Esophagus muscularis mucosa (tissue), 4 donors: ENCODE results near the gene MFSD6. TPM values are rescaled to one million over a fixed set of nuclear protein-coding genes. Genes with fewer than 3 reads are reported as not detected.

Experiments
- DNase-seq: peaks from one replicate; pipeline ENCODE4 v3.0.0-alpha.2; 2017; ENCODE audit errors: extremely low spot score
- H3K27ac ChIP-seq, 4 donors: fragments of 200-600 bp; sonication (generic); replicated peaks in 1 of 4; 1 replicate in 3 of 4; 2 replicates in 1 of 4; pipeline ENCODE4 v1.5.1; 2016 to 2019; ENCODE audit warnings: mild to moderate bottlenecking in 1 of 4
- H3K27me3 ChIP-seq, 4 donors: fragments of 200-600 bp; sonication (generic); one replicate each; pipeline versions ENCODE4 v1.5.1 to v1.6.0; 2016 to 2019
- H3K36me3 ChIP-seq, 4 donors: fragments of 200-600 bp; sonication (generic); one replicate each; pipeline ENCODE4 v1.5.1; 2016 to 2019
- H3K4me1 ChIP-seq, 4 donors: fragments of 200-600 bp; sonication (generic); one replicate each; pipeline ENCODE4 v1.5.1; 2016 to 2019
- H3K4me3 ChIP-seq, 4 donors: fragments of 200-600 bp; sonication (generic); 1 replicate in 2 of 4; 2 replicates in 2 of 4; pipeline ENCODE4 v1.5.1; 2016 to 2019; ENCODE audit warnings: mild to moderate bottlenecking in 4 of 4, moderate library complexity in 1 of 4
- H3K9me3 ChIP-seq, 4 donors: fragments of 200-600 bp; sonication (generic); 1 replicate in 3 of 4; 2 replicates in 1 of 4; pipeline ENCODE4 v1.5.1; 2016 to 2019
- CTCF ChIP-seq, 3 experiments: fragments of 200-600 bp in 2 of 3; fragments of 450-650 bp in 1 of 3; sonication (generic) in 2 of 3; IDR thresholded peaks; one replicate each; pipeline ENCODE4 v1.5.1; 2017 to 2019; ENCODE audit warnings: antibody characterized with exemption in 3 of 3, mild to moderate bottlenecking in 2 of 3, moderate library complexity in 1 of 3
- EP300 ChIP-seq: sonication (generic); formaldehyde crosslinking; IDR thresholded peaks from one replicate; pipeline ENCODE4 v1.6.1; 2017; ENCODE audit warnings: antibody characterized with exemption
- POLR2A ChIP-seq: fragments of 450-650 bp; IDR thresholded peaks from one replicate; pipeline ENCODE4 v1.6.1; 2017; ENCODE audit warnings: antibody characterized with exemption, moderate library complexity, mild to moderate bottlenecking, low read depth
- POLR2AphosphoS5 ChIP-seq, 2 donors: sonication (generic); formaldehyde crosslinking; IDR thresholded peaks; one replicate each; pipeline ENCODE4 v1.6.1; 2017; ENCODE audit warnings: antibody characterized with exemption in 2 of 2
- WGBS: methylation state at CpG from one replicate; pipeline ENCODE4 v1.1.5; 2018; 5-methylcytosine and 5-hydroxymethylcytosine counted together
- intact Hi-C: fragments of 100-400 bp; cut with DNase I; formaldehyde crosslinking; loops from one replicate; pipeline ENCODE4 v1.15.1; 2023
- total RNA-seq, 4 donors: library from RNA; depleted of rRNA; stranded (reverse); fragments of >200 nt; gene quantifications; one replicate each; pipeline versions ENCODE4 v1.1.0 to v1.2.1, GENCODE V29; 2016

MFSD6 gene
- total RNA-seq, 4 donors from 2014 or later, result 145 to 180 (median 163) TPM

GRCh38 chr2:190482451-190482850, 74.3 kb downstream of the MFSD6 start:
- no peak for DNase-seq
- TF ChIP-seq POLR2AphosphoS5 (IDR thresholded peaks at IDR 0.05), result no peak
- no peak for TF ChIP-seq EP300
- TF ChIP-seq POLR2A, result no peak
- no peak for TF ChIP-seq CTCF (IDR thresholded peaks at IDR 0.05)
- intact Hi-C loops, result no loop called here

GRCh38 chr2:190486037-190486623, 78.0 kb downstream of the MFSD6 start:
- H3K27me3 ChIP-seq, result no peaks in the 10 kb centered on the region
- no peak for TF ChIP-seq POLR2AphosphoS5 (IDR thresholded peaks at IDR 0.05)
- intact Hi-C loops, result no loop called here
- no peak for DNase-seq
- no peak overlapping the region for H3K4me3 ChIP-seq
- peaks cover 12 to 38% (median 28%) of the 10 kb centered on the region in 4 donors for H3K4me1 ChIP-seq
- 69% methylated on average over 3 of the region's 3 CpGs for WGBS
- H3K36me3 ChIP-seq, result peaks cover 10 to 30% (median 22%) of the 10 kb centered on the region in 4 donors
- no peaks in the 10 kb centered on the region for H3K9me3 ChIP-seq
- H3K27ac ChIP-seq, result peak overlapping the region in 1 of 4 donors; percentile 6

More at GRCh38 chr2:190482451-190482850, 74.3 kb downstream of the MFSD6 start:
- Histone ChIP-seq H3K4me3 (no peak overlapping the region), H3K4me1 (peaks cover 25 to 62% (median 51%) of the 10 kb centered on the region in 4 donors), H3K27ac (peak overlapping the region in 3 of 4 donors; percentile 7 to 18 (median 11)), H3K36me3 (no peaks in the 10 kb centered on the region), H3K27me3 (no peaks in the 10 kb centered on the region), H3K9me3 (no peaks in the 10 kb centered on the region)

- intact Hi-C loops, result no loop called here
- no peak overlapping the region for H3K4me3 ChIP-seq
- H3K27me3 ChIP-seq, result no peaks in the 10 kb centered on the region
- H3K36me3 ChIP-seq, result peaks cover 10 to 46% (median 27%) of the 10 kb centered on the region in 4 donors
- DNase-seq, result no peak
- 94% methylated on average over 6 of the region's 6 CpGs for WGBS
- TF ChIP-seq CTCF (IDR thresholded peaks at IDR 0.05) (no peak), POLR2AphosphoS5 (IDR thresholded peaks at IDR 0.05) (no peak), POLR2A (no peak), EP300 (no peak)
- H3K9me3 ChIP-seq, result no peaks in the 10 kb centered on the region
- H3K27ac ChIP-seq, result no peak overlapping the region
- peaks cover 11 to 24% (median 17%) of the 10 kb centered on the region in 4 donors for H3K4me1 ChIP-seq
Observed at GRCh38 chr2:190488516-190489233, 80.5 kb downstream of the MFSD6 start.

- DNase-seq, result no peak
- WGBS, result 91% methylated on average over 4 of the region's 4 CpGs
- peaks cover 10 to 46% (median 27%) of the 10 kb centered on the region in 4 donors for H3K36me3 ChIP-seq
- peaks cover 11 to 22% (median 15%) of the 10 kb centered on the region in 4 donors for H3K4me1 ChIP-seq
- intact Hi-C loops, result no loop called here
- H3K27me3 ChIP-seq, result no peaks in the 10 kb centered on the region
- no peak overlapping the region for H3K4me3 ChIP-seq
- TF ChIP-seq EP300 (no peak), CTCF (IDR thresholded peaks at IDR 0.05) (no peak), POLR2AphosphoS5 (IDR thresholded peaks at IDR 0.05) (no peak), POLR2A (no peak)
- H3K9me3 ChIP-seq, result no peaks in the 10 kb centered on the region
- no peak overlapping the region for H3K27ac ChIP-seq
Observed at GRCh38 chr2:190489475-190489874, 81.3 kb downstream of the MFSD6 start.

- intact Hi-C loops, result no loop called here
- Histone ChIP-seq H3K27ac (no peak overlapping the region), H3K36me3 (peaks cover 10 to 46% (median 27%) of the 10 kb centered on the region in 4 donors), H3K4me3 (no peak overlapping the region), H3K27me3 (no peaks in the 10 kb centered on the region), H3K9me3 (no peaks in the 10 kb centered on the region), H3K4me1 (peaks cover 11 to 15% (median 12%) of the 10 kb centered on the region in 4 donors)
- TF ChIP-seq EP300 (no peak), POLR2AphosphoS5 (IDR thresholded peaks at IDR 0.05) (no peak), POLR2A (no peak), CTCF (IDR thresholded peaks at IDR 0.05) (no peak)
- no peak for DNase-seq
- WGBS, result 96% methylated on average over 3 of the region's 3 CpGs
Observed at GRCh38 chr2:190490502-190490901, 82.3 kb downstream of the MFSD6 start.
